HepG2 (cell line): ENCODE results near the gene CRK.
"Not testable (repeated sequence)": the region's sequence is repeated elsewhere in the genome, so short reads cannot be mapped to it uniquely, and the experiment has no call there.

Experiments used
- EZH2 ChIP-seq: conservative IDR thresholded peaks from 2 replicates; pipeline ENCODE4 v1.6.1; 2012; ENCODE audit warnings: mild to moderate bottlenecking, low read depth, low read length, moderate library complexity
- IRF2 ChIP-seq: IDR thresholded peaks from 2 replicates; pipeline ENCODE4 v1.6.1; 2018; ENCODE audit warnings: missing genetic modification reagents, missing compliant biosample characterization
- KIAA2018 ChIP-seq: sonication (generic); formaldehyde crosslinking; IDR thresholded peaks from 2 replicates; pipeline ENCODE4 v1.5.0; 2020; ENCODE audit warnings: mild to moderate bottlenecking, missing genetic modification reagents, borderline replicate concordance
- MEIS1 ChIP-seq: sonication (generic); formaldehyde crosslinking; IDR thresholded peaks from 2 replicates; pipeline ENCODE4 v1.9.0; 2021; ENCODE audit warnings: mild to moderate bottlenecking, missing genetic modification reagents, moderate library complexity, borderline replicate concordance
- SUZ12 ChIP-seq: fragments of 150-350 bp; IDR thresholded peaks from 2 replicates; pipeline ENCODE4 v1.6.1; 2014; ENCODE audit warnings: low read depth, low read length
- TCF12 ChIP-seq, 2 experiments: fragments of 450-650 bp in 1 of 2; sonication (generic) in 1 of 2; formaldehyde crosslinking in 1 of 2; IDR thresholded peaks; 2 replicates each; pipeline versions ENCODE4 v1.6.1 to v1.8.0; 2017 to 2022; ENCODE audit warnings: antibody characterized with exemption in 1 of 2, mild to moderate bottlenecking in 1 of 2, missing genetic modification reagents in 1 of 2, moderate library complexity in 1 of 2
- ZFP36 ChIP-seq: fragments of 150-350 bp; IDR thresholded peaks from 2 replicates; pipeline ENCODE4 v1.6.1; 2018; ENCODE audit warnings: borderline replicate concordance, low read length, low read depth; ENCODE audit not compliant: partially characterized antibody
- ZNF530 ChIP-seq: sonication (generic); formaldehyde crosslinking; IDR thresholded peaks from 2 replicates; pipeline ENCODE4 v1.5.0; 2020; ENCODE audit warnings: low read depth, mild to moderate bottlenecking, missing genetic modification reagents
- TF ChIP-seq, protein P1 (sequence below), 2 experiments: fragments of 450-650 bp in 1 of 2; sonication (generic) in 1 of 2; formaldehyde crosslinking in 1 of 2; IDR thresholded peaks; 2 replicates each; pipeline versions ENCODE4 v1.6.1 to v1.8.0; 2016 to 2022; ENCODE audit warnings: antibody characterized with exemption in 1 of 2, mild to moderate bottlenecking in 1 of 2, missing genetic modification reagents in 1 of 2
- TF ChIP-seq, protein P2 (sequence below): sonication (generic); formaldehyde crosslinking; IDR thresholded peaks from 2 replicates; pipeline ENCODE4 v1.5.0; 2020; ENCODE audit warnings: mild to moderate bottlenecking, missing genetic modification reagents, moderate library complexity

DNA sequence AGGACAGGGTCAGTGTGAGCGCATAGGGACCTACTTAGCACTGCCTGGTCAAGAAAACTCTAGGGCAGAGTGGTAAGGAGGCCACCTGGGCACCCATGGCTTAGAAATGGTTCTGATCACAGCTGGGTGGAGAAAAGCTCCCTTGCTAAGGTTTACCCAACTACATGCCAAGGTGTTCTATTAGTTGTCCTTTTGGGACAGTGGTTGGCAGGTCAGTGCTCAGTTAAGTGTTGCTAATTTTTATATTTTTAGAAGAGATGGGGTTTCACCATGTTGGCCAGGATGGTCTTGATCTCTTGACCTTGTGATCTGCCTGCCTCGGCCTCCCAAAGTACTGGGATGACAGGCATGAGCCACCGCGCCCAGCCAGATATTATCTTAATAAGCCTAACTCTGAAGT, 10.3 kb downstream of the CRK start:
- not testable (repeated sequence) for TF ChIP-seq ZNF530 (CRISPR knock-in tag); ZFP36; IRF2 (CRISPR knock-in tag); SUZ12; EZH2; KIAA2018 (CRISPR knock-in tag); MEIS1 (CRISPR knock-in tag); TCF12 (IDR thresholded peaks at IDR 0.05); TCF12 (CRISPR knock-in tag; IDR thresholded peaks at IDR 0.05)
- TF ChIP-seq, protein P1, sequence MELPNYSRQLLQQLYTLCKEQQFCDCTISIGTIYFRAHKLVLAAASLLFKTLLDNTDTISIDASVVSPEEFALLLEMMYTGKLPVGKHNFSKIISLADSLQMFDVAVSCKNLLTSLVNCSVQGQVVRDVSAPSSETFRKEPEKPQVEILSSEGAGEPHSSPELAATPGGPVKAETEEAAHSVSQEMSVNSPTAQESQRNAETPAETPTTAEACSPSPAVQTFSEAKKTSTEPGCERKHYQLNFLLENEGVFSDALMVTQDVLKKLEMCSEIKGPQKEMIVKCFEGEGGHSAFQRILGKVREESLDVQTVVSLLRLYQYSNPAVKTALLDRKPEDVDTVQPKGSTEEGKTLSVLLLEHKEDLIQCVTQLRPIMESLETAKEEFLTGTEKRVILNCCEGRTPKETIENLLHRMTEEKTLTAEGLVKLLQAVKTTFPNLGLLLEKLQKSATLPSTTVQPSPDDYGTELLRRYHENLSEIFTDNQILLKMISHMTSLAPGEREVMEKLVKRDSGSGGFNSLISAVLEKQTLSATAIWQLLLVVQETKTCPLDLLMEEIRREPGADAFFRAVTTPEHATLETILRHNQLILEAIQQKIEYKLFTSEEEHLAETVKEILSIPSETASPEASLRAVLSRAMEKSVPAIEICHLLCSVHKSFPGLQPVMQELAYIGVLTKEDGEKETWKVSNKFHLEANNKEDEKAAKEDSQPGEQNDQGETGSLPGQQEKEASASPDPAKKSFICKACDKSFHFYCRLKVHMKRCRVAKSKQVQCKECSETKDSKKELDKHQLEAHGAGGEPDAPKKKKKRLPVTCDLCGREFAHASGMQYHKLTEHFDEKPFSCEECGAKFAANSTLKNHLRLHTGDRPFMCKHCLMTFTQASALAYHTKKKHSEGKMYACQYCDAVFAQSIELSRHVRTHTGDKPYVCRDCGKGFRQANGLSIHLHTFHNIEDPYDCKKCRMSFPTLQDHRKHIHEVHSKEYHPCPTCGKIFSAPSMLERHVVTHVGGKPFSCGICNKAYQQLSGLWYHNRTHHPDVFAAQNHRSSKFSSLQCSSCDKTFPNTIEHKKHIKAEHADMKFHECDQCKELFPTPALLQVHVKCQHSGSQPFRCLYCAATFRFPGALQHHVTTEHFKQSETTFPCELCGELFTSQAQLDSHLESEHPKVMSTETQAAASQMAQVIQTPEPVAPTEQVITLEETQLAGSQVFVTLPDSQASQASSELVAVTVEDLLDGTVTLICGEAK (IDR thresholded peaks at IDR 0.05) = not testable (repeated sequence)
- TF ChIP-seq, protein P1 (CRISPR knock-in tag; IDR thresholded peaks at IDR 0.05) = not testable (repeated sequence)
- TF ChIP-seq, protein P2, sequence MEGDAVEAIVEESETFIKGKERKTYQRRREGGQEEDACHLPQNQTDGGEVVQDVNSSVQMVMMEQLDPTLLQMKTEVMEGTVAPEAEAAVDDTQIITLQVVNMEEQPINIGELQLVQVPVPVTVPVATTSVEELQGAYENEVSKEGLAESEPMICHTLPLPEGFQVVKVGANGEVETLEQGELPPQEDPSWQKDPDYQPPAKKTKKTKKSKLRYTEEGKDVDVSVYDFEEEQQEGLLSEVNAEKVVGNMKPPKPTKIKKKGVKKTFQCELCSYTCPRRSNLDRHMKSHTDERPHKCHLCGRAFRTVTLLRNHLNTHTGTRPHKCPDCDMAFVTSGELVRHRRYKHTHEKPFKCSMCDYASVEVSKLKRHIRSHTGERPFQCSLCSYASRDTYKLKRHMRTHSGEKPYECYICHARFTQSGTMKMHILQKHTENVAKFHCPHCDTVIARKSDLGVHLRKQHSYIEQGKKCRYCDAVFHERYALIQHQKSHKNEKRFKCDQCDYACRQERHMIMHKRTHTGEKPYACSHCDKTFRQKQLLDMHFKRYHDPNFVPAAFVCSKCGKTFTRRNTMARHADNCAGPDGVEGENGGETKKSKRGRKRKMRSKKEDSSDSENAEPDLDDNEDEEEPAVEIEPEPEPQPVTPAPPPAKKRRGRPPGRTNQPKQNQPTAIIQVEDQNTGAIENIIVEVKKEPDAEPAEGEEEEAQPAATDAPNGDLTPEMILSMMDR (CRISPR knock-in tag) = not testable (repeated sequence)
